Stimulated activated naive CD8-positive, alpha-beta T cell treated with anti-CD3 and anti-CD28 coated beads, Interleukin-15, Interleukin-2, amounts not matched to agents 100 U/mL and 50 U/mL, for 24 hours (primary cell): ENCODE data around the gene STXBP6.
"Not testable (repeated sequence)": the region's sequence is repeated elsewhere in the genome, so short reads cannot be mapped to it uniquely, and the experiment has no call there.

ENCODE experiments used
- ATAC-seq: fragments of 150-1000 bp; cut with Tn5 transposase; one replicate; pipeline ENCODE4 v1.10.0; 2021
- DNase-seq: peaks from one replicate; pipeline ENCODE4 v3.0.0; 2021

The STXBP6 gene

DNA sequence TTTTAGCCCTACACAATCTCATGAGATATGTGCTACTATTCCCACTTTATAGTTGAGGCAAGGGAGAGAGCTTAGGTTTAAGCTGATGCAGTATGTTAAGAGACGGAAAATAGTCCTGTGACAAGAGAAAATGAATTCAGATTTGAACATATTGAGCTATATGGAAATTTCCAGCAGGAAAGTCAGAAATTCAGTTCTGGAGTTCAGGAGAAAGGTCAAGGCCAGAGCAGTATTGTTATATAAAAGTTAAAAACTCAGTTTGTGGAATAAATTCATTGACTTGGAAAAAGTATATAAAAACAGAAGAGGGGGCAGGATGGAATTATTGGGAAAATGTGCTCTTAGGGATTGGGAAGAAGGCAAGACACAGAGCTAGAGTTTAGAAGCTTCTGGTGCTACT, 248.9 kb downstream of the STXBP6 start:
- DNase-seq, result no peak

DNA sequence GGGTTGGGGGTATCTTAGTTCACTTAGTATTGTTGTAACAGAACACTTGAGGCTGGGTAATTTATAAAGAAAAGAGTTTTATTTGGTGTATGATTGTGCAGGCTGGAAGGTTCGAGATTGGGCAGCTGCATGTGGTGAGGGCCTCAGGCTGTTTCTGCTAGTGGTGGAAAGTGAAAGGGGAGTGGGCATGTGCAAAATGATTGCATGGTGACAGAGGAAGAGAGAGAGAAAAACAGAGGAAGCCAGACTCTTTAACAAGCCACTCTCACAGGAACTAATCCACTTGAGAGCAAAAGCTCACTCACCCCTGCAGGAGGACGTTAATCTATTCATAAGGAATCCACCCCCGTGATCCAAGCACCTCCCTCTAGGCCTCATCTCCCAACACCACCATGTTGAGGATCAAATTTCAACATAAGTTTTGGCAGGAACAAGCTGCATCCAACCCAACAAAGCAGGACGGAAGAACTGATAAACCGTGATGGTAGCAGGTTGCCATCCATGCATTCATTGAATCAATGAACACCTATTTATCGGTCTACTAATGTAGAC, 251.0 kb downstream of the STXBP6 start:
- DNase-seq (no peak), ATAC-seq (no peak)

More for the DNA sequence above, 248.9 kb downstream of the STXBP6 start:
- no peak for ATAC-seq

DNA sequence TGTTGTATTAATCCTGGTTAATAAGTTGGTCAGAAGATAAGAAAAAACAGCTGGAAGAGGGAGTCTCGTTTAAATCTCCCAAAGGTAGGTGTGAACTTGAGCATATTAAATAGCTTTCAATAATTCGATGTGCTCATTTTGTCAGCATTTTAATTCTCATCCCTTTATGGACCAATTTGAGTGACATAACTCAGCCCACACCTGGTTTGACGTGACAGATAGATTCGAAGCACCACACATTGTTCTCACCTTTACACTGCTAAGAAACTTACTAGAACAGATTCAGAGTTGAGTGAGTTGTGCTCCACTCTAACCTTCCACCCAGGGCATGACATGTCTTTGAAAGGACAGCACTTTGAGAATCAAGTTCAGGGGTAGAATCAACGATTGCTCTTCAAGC, 254.5 kb downstream of the STXBP6 start:
- ATAC-seq, result no peak
- DNase-seq, result no peak

DNA sequence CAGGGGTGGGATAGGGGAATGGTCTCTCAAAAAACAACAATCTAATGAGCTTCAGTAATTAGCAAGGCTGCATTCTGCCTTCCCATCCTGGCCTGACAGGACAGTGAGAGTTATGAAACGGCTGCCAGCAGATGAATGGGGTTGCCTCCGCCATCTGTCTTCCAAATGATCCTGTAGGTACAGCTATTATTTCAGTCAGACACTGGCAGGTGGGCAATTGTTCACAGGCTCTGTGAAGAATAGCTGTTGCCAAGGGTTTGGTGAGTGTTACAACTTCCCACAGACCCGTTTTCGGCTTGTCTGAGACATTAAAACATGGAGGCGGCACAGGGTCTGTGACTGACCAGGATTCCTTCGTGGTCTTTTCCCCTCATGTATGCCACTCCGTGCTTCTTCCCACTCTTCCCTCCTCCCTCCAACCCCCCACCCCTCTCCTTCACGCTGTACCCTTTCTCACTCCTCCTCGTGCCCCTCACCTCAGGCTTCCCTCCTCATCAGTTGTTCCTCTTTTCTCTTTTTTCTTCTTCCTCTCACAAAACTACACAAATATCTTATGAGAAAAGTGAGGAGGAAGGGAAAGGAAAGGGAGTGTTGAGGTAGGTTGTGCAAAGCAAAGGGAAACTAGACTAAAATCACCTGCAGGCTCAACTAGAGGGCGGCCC, 255.2 kb downstream of the STXBP6 start:
- no peak for DNase-seq

DNA sequence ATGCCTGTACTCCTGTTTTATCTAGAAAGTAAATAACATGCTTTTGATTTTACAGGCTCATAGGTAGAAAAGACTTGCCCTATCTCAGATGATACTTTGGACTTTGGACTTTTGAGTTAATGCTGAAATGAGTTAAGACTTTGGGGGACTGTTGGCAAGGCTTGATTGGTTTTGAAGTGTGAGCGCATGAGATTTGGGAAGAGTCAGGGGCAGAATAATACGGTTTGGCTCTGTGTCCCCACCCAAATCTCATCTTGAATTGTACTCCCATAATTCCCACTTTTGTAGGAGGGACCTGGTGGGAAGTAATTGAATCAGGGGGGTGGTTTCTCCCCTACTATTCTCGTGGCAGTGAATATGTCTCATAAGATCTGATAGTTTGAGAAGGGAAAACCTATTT, 259.8 kb downstream of the STXBP6 start:
- DNase-seq, result no peak
- no peak for ATAC-seq

More for the DNA sequence above, 255.2 kb downstream of the STXBP6 start:
- ATAC-seq, result no peak

DNA sequence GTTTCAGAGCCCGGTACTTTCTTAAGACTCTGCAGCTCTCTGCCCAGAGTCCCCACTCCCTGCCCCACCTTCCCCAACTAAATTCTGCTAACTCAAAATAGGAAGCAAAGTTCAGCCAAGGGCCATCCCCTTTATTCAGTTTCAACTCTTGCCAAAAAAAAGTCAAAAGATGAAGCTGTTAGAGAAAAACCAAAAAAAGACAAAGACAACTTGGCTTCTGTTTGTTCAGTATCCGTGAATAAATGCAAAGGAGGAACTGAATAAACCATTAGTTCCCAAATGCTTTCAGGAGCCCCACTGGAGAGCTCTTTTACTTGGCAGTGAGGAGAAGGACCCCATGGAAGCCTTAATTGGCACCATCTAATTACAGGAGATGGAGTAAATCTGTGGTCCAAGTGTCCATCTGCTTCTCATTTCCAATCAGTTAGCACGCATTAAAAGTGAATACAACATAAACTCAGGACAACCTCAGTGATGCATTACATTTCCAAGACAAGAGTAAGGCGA, 260.5 kb downstream of the STXBP6 start:
- ATAC-seq (no peak), DNase-seq (no peak)

DNA sequence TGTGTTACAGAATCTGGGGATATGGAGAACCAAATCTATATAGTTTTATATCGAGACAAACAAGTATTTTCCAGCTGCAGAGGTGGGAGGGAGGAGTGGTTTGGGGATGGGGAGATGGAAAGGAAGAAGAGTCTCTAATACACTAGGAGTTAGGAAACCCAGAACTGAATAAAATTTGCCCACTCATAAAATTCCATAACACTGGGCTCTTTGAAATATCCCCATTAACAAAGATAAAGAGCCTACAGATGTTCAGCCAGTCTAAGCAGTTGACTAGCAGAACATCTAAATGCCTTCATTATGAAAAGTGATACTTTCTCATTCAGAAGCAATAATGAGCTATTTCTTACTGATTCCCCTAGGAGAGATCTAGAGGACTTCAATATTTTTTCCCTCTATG, 264.2 kb downstream of the STXBP6 start:
- ATAC-seq, result no peak
- no peak for DNase-seq

DNA sequence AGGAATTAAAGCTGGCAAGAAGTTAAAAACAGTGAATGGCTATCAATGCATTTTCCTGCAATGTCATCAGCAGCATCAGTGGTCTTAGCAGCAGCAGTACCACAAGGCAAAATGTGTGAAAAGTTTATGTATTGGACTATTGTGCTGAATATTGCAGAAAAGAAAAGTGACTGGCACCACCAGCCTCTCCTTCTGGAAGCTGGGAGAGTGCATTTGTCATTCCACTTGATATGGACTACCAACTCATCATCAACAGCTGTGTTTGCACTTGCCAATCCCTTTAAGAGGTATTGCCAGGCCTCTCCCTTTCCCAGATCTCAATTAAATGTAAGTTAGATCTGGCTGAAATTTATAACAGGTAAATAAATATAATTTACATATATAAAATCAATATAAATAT, 265.0 kb downstream of the STXBP6 start:
- no peak for DNase-seq
- ATAC-seq, result no peak

DNA sequence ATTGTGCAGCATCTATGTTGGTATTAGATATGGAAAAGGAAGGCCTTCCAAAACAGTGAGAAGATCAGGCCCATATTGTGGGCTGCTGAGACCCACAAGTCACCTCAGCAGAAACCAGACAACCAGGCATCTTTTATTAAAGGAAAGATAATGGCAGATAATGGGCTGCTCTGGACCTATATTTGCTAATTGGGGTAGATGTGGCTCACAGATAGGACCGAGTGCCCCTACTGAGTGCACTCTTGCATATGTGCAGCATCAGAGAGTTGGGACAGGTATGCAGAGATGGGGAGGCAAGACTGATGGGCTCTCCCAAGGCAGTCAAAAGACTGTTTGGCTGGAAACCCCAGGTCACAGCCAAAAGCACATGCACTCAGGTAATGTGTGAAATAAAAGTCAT, 266.2 kb downstream of the STXBP6 start:
- ATAC-seq, result no peak
- no peak for DNase-seq

DNA sequence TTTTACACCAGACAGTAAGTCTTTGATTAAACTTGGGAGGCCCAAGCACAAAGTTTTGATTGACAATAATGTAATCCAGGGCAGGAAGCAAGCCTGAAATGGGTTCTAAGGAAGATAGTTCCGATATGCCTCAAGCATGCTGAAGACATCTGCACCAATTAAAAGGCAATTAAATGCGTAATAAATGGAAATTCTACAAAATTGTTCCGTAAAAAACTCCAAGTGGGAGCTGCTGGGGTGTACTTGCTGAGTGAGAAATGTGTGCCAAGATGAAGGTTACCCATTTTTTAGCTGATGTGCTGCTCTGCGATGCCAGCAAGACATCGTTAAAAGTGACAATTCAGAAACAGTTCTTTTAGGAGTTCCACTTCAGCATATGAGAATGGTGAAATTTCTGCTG, 269.7 kb downstream of the STXBP6 start:
- DNase-seq (no peak), ATAC-seq (no peak)

DNA sequence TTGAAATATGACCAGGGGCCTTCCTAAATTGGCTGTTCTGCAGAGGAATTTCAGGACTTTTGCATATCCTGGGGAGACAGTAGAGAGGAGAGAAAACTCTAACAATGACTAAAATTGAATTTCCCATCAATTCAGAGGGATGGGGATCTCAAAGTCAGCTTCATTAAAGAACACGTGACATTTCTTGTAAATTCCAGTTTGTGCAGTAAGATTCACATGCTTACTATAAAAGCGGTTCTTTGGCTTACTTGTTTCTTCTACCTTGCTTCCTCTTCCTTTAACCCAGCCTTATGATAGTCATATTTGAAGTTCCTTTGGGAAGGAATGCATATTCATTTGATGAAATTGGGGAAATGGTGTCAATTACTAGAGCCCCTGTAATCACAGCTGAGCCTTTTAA, 272.3 kb downstream of the STXBP6 start:
- no peak for DNase-seq
- ATAC-seq, result no peak

DNA sequence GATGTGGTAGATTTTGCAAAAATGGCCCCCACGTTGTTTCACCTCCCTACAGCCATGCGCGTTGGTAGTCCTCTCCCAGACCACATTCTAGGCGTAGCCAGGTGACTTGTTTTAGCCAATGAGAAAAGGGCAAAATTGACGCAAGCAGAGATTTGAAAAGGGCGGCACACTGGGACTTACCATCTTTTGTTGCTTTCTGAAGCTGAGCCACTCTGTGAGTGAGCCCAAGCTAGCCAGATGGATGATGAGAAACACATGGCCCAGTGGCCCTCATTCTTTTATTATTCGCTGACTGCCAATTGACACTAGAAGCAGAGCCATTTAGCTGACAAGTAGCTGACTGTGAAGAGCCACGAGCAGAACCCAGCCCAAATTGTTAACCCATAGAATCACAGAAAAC, 274.0 kb downstream of the STXBP6 start:
- ATAC-seq (no peak), DNase-seq (no peak)

DNA sequence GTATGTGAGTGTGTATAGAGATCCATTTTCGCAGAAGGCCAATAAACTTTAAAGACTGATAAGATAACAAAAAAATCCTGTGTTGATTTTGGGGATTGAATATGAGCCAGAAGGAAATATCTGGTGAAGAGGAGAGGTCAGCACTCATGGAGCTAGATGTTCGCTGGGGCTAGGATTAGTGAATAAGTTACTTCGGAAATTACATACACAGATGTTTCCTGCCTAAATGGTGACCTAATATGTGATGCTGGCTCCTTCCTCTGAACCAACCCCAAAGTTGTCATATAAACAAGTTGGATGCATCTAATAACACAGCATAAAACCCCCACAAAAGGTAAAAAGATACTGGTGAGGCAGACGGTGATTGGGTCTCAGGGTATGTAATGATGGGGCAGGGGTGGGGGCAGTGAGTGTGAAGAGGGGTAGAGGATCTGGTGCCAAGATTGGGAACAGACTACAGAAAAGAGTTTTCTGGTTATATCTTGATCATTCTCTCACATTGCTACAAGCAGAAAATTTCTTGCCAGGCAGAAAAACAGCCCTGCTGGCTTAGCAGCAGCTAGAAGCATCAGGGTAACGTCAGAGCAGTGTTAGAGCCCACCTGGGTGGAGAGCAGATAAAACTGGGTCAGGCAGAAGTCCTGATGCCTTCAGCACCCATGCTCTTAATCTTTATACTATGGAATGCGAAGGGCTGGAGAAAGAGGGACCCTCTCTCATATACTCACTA, 275.6 kb downstream of the STXBP6 start:
- no peak for ATAC-seq
- no peak for DNase-seq

DNA sequence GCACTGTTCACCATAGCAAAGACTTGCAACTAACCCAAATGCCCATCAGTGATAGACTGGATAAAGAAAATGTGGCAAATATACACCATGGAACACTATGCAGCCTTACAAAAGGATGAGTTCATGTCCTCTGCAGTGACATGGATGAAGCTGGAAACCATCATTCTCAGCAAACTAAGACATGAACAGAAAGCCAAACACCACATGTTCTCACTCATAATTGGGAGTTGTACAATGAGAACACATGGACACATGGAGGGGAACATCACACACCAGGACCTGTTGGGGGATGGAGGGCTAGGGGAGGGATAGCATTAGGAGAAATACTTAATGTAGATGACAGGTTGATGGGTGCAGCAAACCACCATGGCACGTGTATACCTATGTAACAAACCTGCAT, 276.4 kb downstream of the STXBP6 start:
- DNase-seq, ATAC-seq: not testable (repeated sequence)

DNA sequence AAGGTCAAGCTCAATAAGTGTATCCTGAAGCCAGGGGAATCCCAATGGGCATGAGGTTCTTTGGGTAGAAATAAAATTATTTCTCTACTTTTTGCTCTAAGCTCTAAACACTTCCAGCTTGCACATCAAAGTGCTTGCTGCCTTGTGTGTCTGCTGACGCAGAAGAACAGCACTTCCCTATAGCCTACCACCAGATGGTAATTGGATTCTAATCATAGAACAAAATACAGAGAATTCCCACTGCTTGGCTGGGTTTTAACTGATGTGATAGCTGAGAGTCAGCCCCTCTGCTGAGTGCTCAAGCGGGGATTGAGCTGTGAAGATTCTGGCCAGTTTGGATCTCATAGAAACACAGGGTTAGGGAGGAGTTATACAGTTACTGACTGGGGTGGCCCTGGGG, 283.5 kb downstream of the STXBP6 start:
- DNase-seq, result no peak
- no peak for ATAC-seq

DNA sequence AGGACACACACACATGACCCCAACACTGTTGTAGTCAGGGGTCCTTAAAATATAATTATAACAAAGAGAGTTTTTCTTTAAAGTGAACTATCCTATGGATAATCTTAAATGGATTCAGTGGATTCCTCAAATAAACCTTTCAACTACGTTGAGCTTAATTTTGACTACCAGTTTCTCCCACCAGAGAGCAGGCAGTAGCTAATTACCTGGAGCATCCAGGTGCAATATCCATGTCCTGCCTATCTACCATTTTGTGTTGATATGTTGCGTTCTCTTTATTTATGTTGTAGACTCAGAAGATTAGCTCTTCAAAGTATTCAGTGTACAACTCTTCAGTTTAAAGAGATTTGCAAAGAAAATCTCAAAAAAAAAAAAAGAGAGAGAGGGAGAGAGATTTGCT, 288.8 kb downstream of the STXBP6 start:
- ATAC-seq (no peak), DNase-seq (no peak)
